Smooth muscle cell (in vitro differentiated cells): ENCODE results near the gene RAB18. TPM values are rescaled to one million over a fixed set of nuclear protein-coding genes. Genes with fewer than 3 reads are reported as not detected.

ENCODE experiments used
- DNase-seq: peaks from one replicate; lab custom pipeline; 2025; ENCODE audit not compliant: unreplicated experiment; lab: John Stamatoyannopoulos, UW
- H2AFZ ChIP-seq: fragments of 200-600 bp; sonication (generic); 2 replicates; pipeline ENCODE4 v1.6.0; 2016; ENCODE audit warnings: antibody characterized with exemption, low read depth, mild to moderate bottlenecking
- H3F3A ChIP-seq: fragments of 200-600 bp; sonication (generic); 2 replicates; pipeline ENCODE4 v1.6.0; 2017; ENCODE audit warnings: antibody characterized with exemption, low read depth
- H3K27ac ChIP-seq: fragments of 200-600 bp; sonication (generic); 2 replicates; pipeline ENCODE4 v1.5.1; 2016; ENCODE audit warnings: low read depth, mild to moderate bottlenecking
- H3K27me3 ChIP-seq: fragments of 200-600 bp; sonication (generic); 2 replicates; pipeline ENCODE4 v1.6.1; 2016; ENCODE audit warnings: low read depth, mild to moderate bottlenecking
- H3K36me3 ChIP-seq: fragments of 200-600 bp; sonication (generic); 2 replicates; pipeline ENCODE4 v1.5.1; 2016; ENCODE audit warnings: low read depth
- H3K4me1 ChIP-seq: fragments of 200-600 bp; sonication (generic); 2 replicates; pipeline ENCODE4 v1.5.1; 2016; ENCODE audit warnings: low read depth
- H3K4me2 ChIP-seq: fragments of 200-600 bp; sonication (generic); 2 replicates; pipeline ENCODE4 v1.6.0; 2016; ENCODE audit warnings: mild to moderate bottlenecking
- H3K4me3 ChIP-seq: fragments of 200-600 bp; sonication (generic); 2 replicates; pipeline ENCODE4 v1.5.1; 2016; ENCODE audit warnings: mild to moderate bottlenecking
- H3K79me2 ChIP-seq: fragments of 200-600 bp; sonication (generic); 2 replicates; pipeline ENCODE4 v1.6.0; 2016; ENCODE audit warnings: low read depth, mild to moderate bottlenecking
- H3K9ac ChIP-seq: fragments of 200-600 bp; sonication (generic); 2 replicates; pipeline ENCODE4 v1.6.0; 2016; ENCODE audit warnings: low read depth
- H3K9me3 ChIP-seq: fragments of 200-600 bp; sonication (generic); replicated peaks from 2 replicates; pipeline ENCODE4 v1.5.1; 2016; ENCODE audit warnings: low read depth
- H4K20me1 ChIP-seq: fragments of 200-600 bp; sonication (generic); 2 replicates; pipeline ENCODE4 v1.6.0; 2016; ENCODE audit warnings: low read depth
- WGBS: methylation state at CpG from one replicate; pipeline ENCODE4 v1.1.7; 2016; ENCODE audit warnings: low lambda C conversion rate; 5-methylcytosine and 5-hydroxymethylcytosine counted together
- polyA plus RNA-seq: library from polyadenylated mRNA; unstranded; fragments of >200 nt; fragmentation: Nextera tagmentation; extraction: Ambion mirVana; gene quantifications from 2 replicates; pipeline ENCODE4 v1.2.1, GENCODE V29; 2016
- total RNA-seq: library from RNA; depleted of rRNA; stranded (reverse); fragments of >200 nt; gene quantifications from 2 replicates; pipeline ENCODE4 v1.2.3, GENCODE V29; 2014
- TF ChIP-seq, protein P1 (sequence below): fragments of 200-600 bp; sonication (generic); IDR thresholded peaks from 2 replicates; pipeline ENCODE4 v1.5.1; 2017; ENCODE audit warnings: borderline replicate concordance, mild to moderate bottlenecking, antibody characterized with exemption; ENCODE audit not compliant: insufficient read depth, poor library complexity, severe bottlenecking

Gene RAB18
- total and polyA plus RNA-seq, 2 experiments from 2014 or later: 64.1 to 122 TPM

GRCh38 chr10:27547047-27547446 is 42.9 kb downstream of the RAB18 start:
- no peak for DNase-seq
- H3F3A ChIP-seq: no peaks in the 10 kb centered on the region
- no peak overlapping the region for H3K9ac ChIP-seq
- H3K9me3 ChIP-seq: no peaks in the 10 kb centered on the region
- TF ChIP-seq, protein P1, sequence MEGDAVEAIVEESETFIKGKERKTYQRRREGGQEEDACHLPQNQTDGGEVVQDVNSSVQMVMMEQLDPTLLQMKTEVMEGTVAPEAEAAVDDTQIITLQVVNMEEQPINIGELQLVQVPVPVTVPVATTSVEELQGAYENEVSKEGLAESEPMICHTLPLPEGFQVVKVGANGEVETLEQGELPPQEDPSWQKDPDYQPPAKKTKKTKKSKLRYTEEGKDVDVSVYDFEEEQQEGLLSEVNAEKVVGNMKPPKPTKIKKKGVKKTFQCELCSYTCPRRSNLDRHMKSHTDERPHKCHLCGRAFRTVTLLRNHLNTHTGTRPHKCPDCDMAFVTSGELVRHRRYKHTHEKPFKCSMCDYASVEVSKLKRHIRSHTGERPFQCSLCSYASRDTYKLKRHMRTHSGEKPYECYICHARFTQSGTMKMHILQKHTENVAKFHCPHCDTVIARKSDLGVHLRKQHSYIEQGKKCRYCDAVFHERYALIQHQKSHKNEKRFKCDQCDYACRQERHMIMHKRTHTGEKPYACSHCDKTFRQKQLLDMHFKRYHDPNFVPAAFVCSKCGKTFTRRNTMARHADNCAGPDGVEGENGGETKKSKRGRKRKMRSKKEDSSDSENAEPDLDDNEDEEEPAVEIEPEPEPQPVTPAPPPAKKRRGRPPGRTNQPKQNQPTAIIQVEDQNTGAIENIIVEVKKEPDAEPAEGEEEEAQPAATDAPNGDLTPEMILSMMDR: no peak
- H3K4me2 ChIP-seq: no peak overlapping the region
- peaks cover 15% of the 10 kb centered on the region for H4K20me1 ChIP-seq
- H3K27me3 ChIP-seq: no peaks in the 10 kb centered on the region
- no peak overlapping the region for H2AFZ ChIP-seq
- H3K27ac ChIP-seq: no peak overlapping the region
- H3K36me3 ChIP-seq: no peaks in the 10 kb centered on the region
- no peaks in the 10 kb centered on the region for H3K4me1 ChIP-seq
- WGBS: 98% methylated on average over 2 of the region's 2 CpGs
- H3K4me3 ChIP-seq: no peak overlapping the region
- no peaks in the 10 kb centered on the region for H3K79me2 ChIP-seq

DNA sequence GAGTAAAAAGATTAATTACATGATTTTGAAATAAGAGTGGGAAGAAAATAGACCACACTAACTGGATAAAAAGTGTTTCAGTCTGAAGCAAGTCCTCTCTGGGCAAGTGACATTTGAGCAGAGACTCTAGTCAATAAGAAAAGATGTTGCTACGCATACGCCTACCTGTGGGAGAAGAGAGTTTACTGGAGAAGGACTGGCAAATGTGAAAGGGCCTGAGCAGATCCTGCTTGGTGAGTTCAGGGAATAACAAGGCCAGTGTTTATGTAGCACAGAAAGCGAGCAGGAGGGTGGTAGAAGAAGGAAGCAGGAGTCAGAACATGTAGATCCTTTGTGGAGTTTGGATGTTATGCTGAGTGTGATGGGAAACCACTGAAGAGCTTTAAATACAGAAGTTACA is 43.4 kb downstream of the RAB18 start:
- Histone ChIP-seq H2AFZ (no peak overlapping the region), H3F3A (no peaks in the 10 kb centered on the region), H3K36me3 (no peaks in the 10 kb centered on the region), H3K27me3 (no peaks in the 10 kb centered on the region), H3K9me3 (no peaks in the 10 kb centered on the region), H3K4me3 (no peak overlapping the region), H3K27ac (no peak overlapping the region), H3K4me2 (no peak overlapping the region), H3K9ac (no peak overlapping the region), H3K4me1 (no peaks in the 10 kb centered on the region), H4K20me1 (peaks cover 13% of the 10 kb centered on the region), H3K79me2 (no peaks in the 10 kb centered on the region)
- 87% methylated on average over 3 of the region's 3 CpGs for WGBS
- TF ChIP-seq, protein P1: no peak
- DNase-seq: no peak

DNA sequence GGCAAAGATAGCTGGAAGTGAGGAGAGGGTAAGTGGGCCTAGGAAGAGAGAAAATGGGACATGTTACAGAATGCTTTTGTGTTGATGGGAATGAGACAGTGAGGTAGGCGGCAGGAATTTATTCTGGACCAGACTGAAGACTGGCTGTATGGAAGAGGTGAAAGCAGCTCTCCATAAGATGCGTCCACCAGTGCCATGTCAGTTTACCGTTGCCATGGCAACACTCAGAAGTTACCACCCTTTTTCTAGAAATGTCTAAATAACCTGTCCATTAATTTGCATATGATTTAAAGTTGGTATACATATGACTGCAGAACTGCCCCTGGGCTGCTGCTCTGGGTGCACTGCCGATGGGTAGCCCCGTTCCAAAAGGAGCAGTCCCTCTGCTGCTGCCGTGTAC is 46.7 kb downstream of the RAB18 start:
- Histone ChIP-seq H3K9ac (no peak overlapping the region), H3K27me3 (no peaks in the 10 kb centered on the region), H4K20me1 (no peaks in the 10 kb centered on the region), H2AFZ (no peak overlapping the region), H3K4me3 (no peak overlapping the region), H3K9me3 (no peaks in the 10 kb centered on the region), H3K4me1 (no peaks in the 10 kb centered on the region), H3F3A (no peaks in the 10 kb centered on the region), H3K27ac (no peak overlapping the region), H3K79me2 (no peaks in the 10 kb centered on the region), H3K36me3 (no peaks in the 10 kb centered on the region), H3K4me2 (no peak overlapping the region)
- WGBS: 89% methylated on average over 6 of the region's 6 CpGs
- TF ChIP-seq, protein P1: no peak
- DNase-seq: no peak

DNA sequence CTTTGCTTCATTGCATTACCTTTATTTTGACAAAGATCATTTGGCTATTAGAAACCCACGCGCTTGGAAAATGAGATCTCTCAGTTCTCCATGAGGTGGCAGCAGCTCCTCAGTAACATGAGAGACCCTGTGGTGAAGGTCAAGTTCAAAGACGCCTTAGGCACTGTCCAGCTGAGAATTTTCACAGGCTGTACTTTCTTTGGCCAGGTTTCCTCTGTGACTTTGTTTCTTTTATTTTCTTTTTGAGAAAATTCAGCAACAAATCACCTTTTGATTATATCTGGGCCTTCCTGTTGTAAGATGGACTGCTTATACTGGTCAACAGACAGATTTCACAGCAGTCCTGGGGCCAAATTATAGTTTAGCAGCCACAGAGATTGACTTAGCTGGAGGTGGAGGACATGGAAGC is 54.5 kb downstream of the RAB18 start:
- H4K20me1 ChIP-seq: no peaks in the 10 kb centered on the region
- no peak overlapping the region for H3K9ac ChIP-seq
- no peaks in the 10 kb centered on the region for H3K4me1 ChIP-seq
- H3K27me3 ChIP-seq: no peaks in the 10 kb centered on the region
- H3F3A ChIP-seq: no peaks in the 10 kb centered on the region
- H3K4me2 ChIP-seq: no peak overlapping the region
- no peaks in the 10 kb centered on the region for H3K79me2 ChIP-seq
- no peak for DNase-seq
- no peaks in the 10 kb centered on the region for H3K9me3 ChIP-seq
- 4% methylated on average over 3 of the region's 3 CpGs for WGBS
- TF ChIP-seq, protein P1: peak; percentile 64
- H2AFZ ChIP-seq: no peak overlapping the region
- H3K27ac ChIP-seq: no peak overlapping the region
- no peaks in the 10 kb centered on the region for H3K36me3 ChIP-seq
- no peak overlapping the region for H3K4me3 ChIP-seq
